CD14-positive monocyte (primary cell): Measurements from ENCODE around the gene CMTM5. TPM values are rescaled to one million over a fixed set of nuclear protein-coding genes. Genes with fewer than 3 reads are reported as not detected.

ENCODE experiments used
- DNase-seq, 3 donors: peaks; one replicate each; pipeline ENCODE4 v3.0.0-alpha.2; 2011 to 2022
- H2AFZ ChIP-seq: 2 replicates; pipeline ENCODE4 v1.6.0; 2012; ENCODE audit warnings: mild to moderate bottlenecking, low read depth, low read length, inconsistent platforms; ENCODE audit not compliant: insufficient read depth, poor library complexity, severe bottlenecking
- H3K27ac ChIP-seq, 2 donors: 1 replicate in 1 of 2; 2 replicates in 1 of 2; pipeline ENCODE4 v1.5.1; 2012 to 2013; ENCODE audit warnings: low read length in 2 of 2, control low read depth in 1 of 2, inconsistent platforms in 1 of 2, low read depth in 1 of 2, mild to moderate bottlenecking in 1 of 2
- H3K27me3 ChIP-seq, 2 donors: one replicate each; pipeline versions ENCODE4 v1.6.0 to v1.6.1; 2011 to 2013; ENCODE audit warnings: low read length in 2 of 2; ENCODE audit not compliant: control insufficient read depth in 2 of 2, insufficient read depth in 2 of 2
- H3K36me3 ChIP-seq, 2 donors: replicated peaks in 1 of 2; 1 replicate in 1 of 2; 2 replicates in 1 of 2; pipeline versions ENCODE4 v1.5.1 to v1.6.1; 2012 to 2013; ENCODE audit warnings: low read length in 2 of 2, control low read depth in 1 of 2, inconsistent platforms in 1 of 2, mild to moderate bottlenecking in 1 of 2; ENCODE audit not compliant: insufficient read depth in 2 of 2, control insufficient read depth in 1 of 2
- H3K4me1 ChIP-seq, 2 donors: 1 replicate in 1 of 2; 2 replicates in 1 of 2; pipeline versions ENCODE4 v1.5.1 to v1.6.1; 2012 to 2013; ENCODE audit warnings: low read length in 2 of 2, control low read depth in 1 of 2, inconsistent platforms in 1 of 2, mild to moderate bottlenecking in 1 of 2, moderate library complexity in 1 of 2; ENCODE audit not compliant: insufficient read depth in 2 of 2, control insufficient read depth in 1 of 2
- H3K4me2 ChIP-seq: replicated peaks from 2 replicates; pipeline ENCODE3; 2012; ENCODE audit warnings: low read length, moderate library complexity, mild to moderate bottlenecking; ENCODE audit not compliant: poor library complexity, severe bottlenecking; ENCODE audit errors: extremely low read depth
- H3K4me3 ChIP-seq, 3 experiments: fragments of 200-600 bp in 1 of 3; sonication (generic) in 1 of 3; replicated peaks in 1 of 3; 1 replicate in 2 of 3; 2 replicates in 1 of 3; pipeline ENCODE4 v1.5.1; 2011 to 2013; ENCODE audit warnings: low read length in 3 of 3, mild to moderate bottlenecking in 3 of 3, control low read depth in 2 of 3, low read depth in 2 of 3, inconsistent platforms in 1 of 3, moderate library complexity in 1 of 3
- H3K79me2 ChIP-seq: 2 replicates; pipeline ENCODE4 v1.6.0; 2012; ENCODE audit warnings: mild to moderate bottlenecking, control low read depth, inconsistent platforms, low read length, moderate library complexity; ENCODE audit not compliant: insufficient read depth
- H3K9ac ChIP-seq: 2 replicates; pipeline ENCODE4 v1.6.0; 2017; ENCODE audit warnings: low read length, mild to moderate bottlenecking; ENCODE audit not compliant: insufficient read depth, poor library complexity, severe bottlenecking
- H3K9me3 ChIP-seq, 2 donors: replicated peaks in 1 of 2; 1 replicate in 1 of 2; 2 replicates in 1 of 2; pipeline versions ENCODE4 v1.5.1 to v1.6.1; 2012 to 2013; ENCODE audit warnings: low read length in 2 of 2, control low read depth in 1 of 2; ENCODE audit not compliant: control insufficient read depth in 1 of 2, insufficient read depth in 1 of 2
- H4K20me1 ChIP-seq: 2 replicates; pipeline ENCODE4 v1.6.0; 2012; ENCODE audit warnings: mild to moderate bottlenecking, low read length, control low read depth, moderate library complexity; ENCODE audit not compliant: insufficient read depth
- H3K27ac Mint-ChIP-seq, 7 donors: one replicate each; pipeline ENCODE4 v1.8.0; 2020; ENCODE audit warnings: mild to moderate bottlenecking in 7 of 7, mixed read lengths in 7 of 7, moderate library complexity in 6 of 7, inconsistent platforms in 2 of 7
- H3K27me3 Mint-ChIP-seq, 3 donors: one replicate each; pipeline ENCODE4 v1.8.0; 2021 to 2022; ENCODE audit warnings: low read depth in 3 of 3, mild to moderate bottlenecking in 3 of 3, mixed read lengths in 3 of 3, moderate library complexity in 3 of 3, inconsistent platforms in 1 of 3
- H3K36me3 Mint-ChIP-seq, 2 donors: one replicate each; pipeline ENCODE4 v1.8.0; 2020; ENCODE audit warnings: mixed read lengths in 2 of 2, inconsistent platforms in 1 of 2, mild to moderate bottlenecking in 1 of 2
- H3K4me1 Mint-ChIP-seq: one replicate; pipeline ENCODE4 v1.8.0; 2020; ENCODE audit warnings: mild to moderate bottlenecking, mixed read lengths
- H3K4me3 Mint-ChIP-seq, 2 donors: one replicate each; pipeline ENCODE4 v1.8.0; 2020; ENCODE audit warnings: mild to moderate bottlenecking in 2 of 2, mixed read lengths in 2 of 2, moderate library complexity in 1 of 2
- H3K9me3 Mint-ChIP-seq, 7 donors: one replicate each; pipeline ENCODE4 v1.8.0; 2020 to 2022; ENCODE audit warnings: mixed read lengths in 7 of 7, mild to moderate bottlenecking in 6 of 7, moderate library complexity in 6 of 7, inconsistent platforms in 2 of 7
- CTCF ChIP-seq: fragments of 200-600 bp; IDR thresholded peaks from one replicate; pipeline ENCODE4 v1.8.0; 2022; ENCODE audit warnings: antibody characterized with exemption, mild to moderate bottlenecking
- WGBS: methylation state at CpG from one replicate; pipeline ENCODE4 v1.1.5; 2013; ENCODE audit warnings: missing lambda C conversion rate; ENCODE audit not compliant: insufficient coverage; 5-methylcytosine and 5-hydroxymethylcytosine counted together
- intact Hi-C, 2 donors: fragments of 100-400 bp; cut with micrococcal nuclease; formaldehyde crosslinking; loops; one replicate each; pipeline versions ENCODE4 v1.15.0 to v1.15.1; 2023
- polyA plus RNA-seq, 3 donors: library from polyadenylated mRNA; depleted of rRNA in 1 of 3; unstranded in 2 of 3; stranded (reverse) in 1 of 3; fragments of 300-500 nt in 2 of 3; fragments of >200 nt in 1 of 3; fragmentation: Illumina TruSeq in 2 of 3; gene quantifications; 1 replicate in 2 of 3; 2 replicates in 1 of 3; pipeline ENCODE4 v1.2.3, GENCODE V29; 2012 to 2021

CMTM5 gene
- polyA plus RNA-seq, 3 donors = 0.93 to 1.1 TPM; not detected in 1

GRCh38 chr14:23396781-23397407 is 20.0 kb downstream of the CMTM5 start:
- Histone ChIP-seq H3K4me1 (peaks cover 4 to 5% of the 10 kb centered on the region in 2 donors), H3K4me3 (no peak overlapping the region), H4K20me1 (no peaks in the 10 kb centered on the region), H3K79me2 (no peaks in the 10 kb centered on the region), H3K4me2 (no peak overlapping the region), H3K27me3 (no peaks in the 10 kb centered on the region), H3K36me3 (no peaks in the 10 kb centered on the region), H3K27ac (no peak overlapping the region), H2AFZ (no peak overlapping the region), H3K9me3 (no peaks in the 10 kb centered on the region), H3K9ac (no peak overlapping the region)
- peak overlapping the region in 1 of 7 donors; percentile 16 for H3K27ac Mint-ChIP-seq
- intact Hi-C loops = no loop called here
- no peak overlapping the region for H3K4me3 Mint-ChIP-seq
- H3K9me3 Mint-ChIP-seq = no peaks in the 10 kb centered on the region
- TF ChIP-seq CTCF = no peak
- 100% methylated on average over 5 of the region's 10 CpGs for WGBS
- no peak for DNase-seq
- H3K27me3 Mint-ChIP-seq = peaks cover 6 to 8% (median 7%) of the 10 kb centered on the region in 3 donors
- H3K36me3 Mint-ChIP-seq = no peaks in the 10 kb centered on the region
- H3K4me1 Mint-ChIP-seq = peaks cover 12% of the 10 kb centered on the region

- Mint-ChIP-seq H3K27ac (no peak overlapping the region), H3K27me3 (peaks cover 3 to 6% (median 4%) of the 10 kb centered on the region in 3 donors)
- intact Hi-C loops = no loop called here
These were observed 21.5 kb downstream of the CMTM5 start for GRCh38 chr14:23398348-23398747.

More at GRCh38 chr14:23398348-23398747, 21.5 kb downstream of the CMTM5 start:
- peaks cover 5 to 7% of the 10 kb centered on the region in 2 donors for H3K4me1 ChIP-seq
- H3K36me3 ChIP-seq = no peaks in the 10 kb centered on the region
- no peak overlapping the region for H3K4me2 ChIP-seq
- H3K79me2 ChIP-seq = no peaks in the 10 kb centered on the region
- Mint-ChIP-seq H3K36me3 (no peaks in the 10 kb centered on the region), H3K4me1 (peaks cover 18% of the 10 kb centered on the region), H3K4me3 (no peak overlapping the region), H3K9me3 (no peaks in the 10 kb centered on the region)
- no peaks in the 10 kb centered on the region for H4K20me1 ChIP-seq
- H3K27ac ChIP-seq = no peak overlapping the region
- no peak overlapping the region for H2AFZ ChIP-seq
- H3K27me3 ChIP-seq = no peaks in the 10 kb centered on the region
- WGBS = 88% methylated on average over 4 of the region's 4 CpGs
- no peak overlapping the region for H3K4me3 ChIP-seq
- no peaks in the 10 kb centered on the region for H3K9me3 ChIP-seq
- no peak for TF ChIP-seq CTCF
- no peak overlapping the region for H3K9ac ChIP-seq
- DNase-seq = no peak
